ENCODE measurements around the gene SLC8A1. TPM values are rescaled to one million over a fixed set of nuclear protein-coding genes. Genes with fewer than 3 reads are reported as not detected.

SLC8A1 gene
- total RNA-seq, 4 donors from 2014 or later: 19.6 to 51.2 (median 31.2) TPM

- H3K36me3 ChIP-seq: no peaks in the 10 kb centered on the region
- no peaks in the 10 kb centered on the region for H3K4me1 ChIP-seq
- no peak for DNase-seq
- H3K9me3 ChIP-seq: no peaks in the 10 kb centered on the region
- H3K27me3 ChIP-seq: no peaks in the 10 kb centered on the region
- H3K4me3 ChIP-seq: no peak overlapping the region
- no peak overlapping the region for H3K27ac ChIP-seq
- no peak for TF ChIP-seq POLR2A (IDR thresholded peaks at IDR 0.05)
- TF ChIP-seq, protein P1, sequence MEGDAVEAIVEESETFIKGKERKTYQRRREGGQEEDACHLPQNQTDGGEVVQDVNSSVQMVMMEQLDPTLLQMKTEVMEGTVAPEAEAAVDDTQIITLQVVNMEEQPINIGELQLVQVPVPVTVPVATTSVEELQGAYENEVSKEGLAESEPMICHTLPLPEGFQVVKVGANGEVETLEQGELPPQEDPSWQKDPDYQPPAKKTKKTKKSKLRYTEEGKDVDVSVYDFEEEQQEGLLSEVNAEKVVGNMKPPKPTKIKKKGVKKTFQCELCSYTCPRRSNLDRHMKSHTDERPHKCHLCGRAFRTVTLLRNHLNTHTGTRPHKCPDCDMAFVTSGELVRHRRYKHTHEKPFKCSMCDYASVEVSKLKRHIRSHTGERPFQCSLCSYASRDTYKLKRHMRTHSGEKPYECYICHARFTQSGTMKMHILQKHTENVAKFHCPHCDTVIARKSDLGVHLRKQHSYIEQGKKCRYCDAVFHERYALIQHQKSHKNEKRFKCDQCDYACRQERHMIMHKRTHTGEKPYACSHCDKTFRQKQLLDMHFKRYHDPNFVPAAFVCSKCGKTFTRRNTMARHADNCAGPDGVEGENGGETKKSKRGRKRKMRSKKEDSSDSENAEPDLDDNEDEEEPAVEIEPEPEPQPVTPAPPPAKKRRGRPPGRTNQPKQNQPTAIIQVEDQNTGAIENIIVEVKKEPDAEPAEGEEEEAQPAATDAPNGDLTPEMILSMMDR (IDR thresholded peaks at IDR 0.05): no peak
These were observed 196.8 kb downstream of the SLC8A1 start for GRCh38 chr2:40255103-40255502.

DNA sequence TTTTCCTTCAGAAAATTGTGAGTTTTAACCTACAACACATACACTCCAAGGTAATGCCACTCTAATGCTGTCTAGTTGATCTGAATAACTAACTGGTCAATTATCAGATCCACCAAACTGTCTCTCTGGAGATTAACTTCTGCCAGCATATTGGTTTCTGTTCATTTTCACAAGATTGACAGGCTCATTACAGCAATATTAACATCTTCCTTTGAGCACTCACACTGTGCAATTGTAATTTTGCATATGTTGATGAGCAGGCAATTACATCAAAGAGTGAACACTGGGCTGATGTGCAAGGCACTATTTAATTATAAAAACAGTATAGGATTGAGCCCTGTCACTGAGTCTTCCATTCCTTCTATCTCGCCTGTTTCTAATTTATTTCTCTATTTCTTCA lies 197.3 kb downstream of the SLC8A1 start:
- Histone ChIP-seq H3K4me3 (no peak overlapping the region), H3K27me3 (no peaks in the 10 kb centered on the region), H3K4me1 (no peaks in the 10 kb centered on the region), H3K27ac (no peak overlapping the region), H3K9me3 (no peaks in the 10 kb centered on the region), H3K36me3 (no peaks in the 10 kb centered on the region)
- DNase-seq: no peak
- TF ChIP-seq POLR2A (IDR thresholded peaks at IDR 0.05): no peak
- TF ChIP-seq, protein P1 (IDR thresholded peaks at IDR 0.05): no peak

- H3K9me3 ChIP-seq: no peaks in the 10 kb centered on the region
- H3K4me3 ChIP-seq: no peak overlapping the region
- no peak for DNase-seq
- no peaks in the 10 kb centered on the region for H3K27me3 ChIP-seq
- H3K27ac ChIP-seq: no peak overlapping the region
- no peaks in the 10 kb centered on the region for H3K4me1 ChIP-seq
- no peak for TF ChIP-seq POLR2A (IDR thresholded peaks at IDR 0.05)
- TF ChIP-seq, protein P1 (IDR thresholded peaks at IDR 0.05): no peak
- H3K36me3 ChIP-seq: no peaks in the 10 kb centered on the region
These were observed 200.8 kb downstream of the SLC8A1 start for GRCh38 chr2:40251137-40251536.

DNA sequence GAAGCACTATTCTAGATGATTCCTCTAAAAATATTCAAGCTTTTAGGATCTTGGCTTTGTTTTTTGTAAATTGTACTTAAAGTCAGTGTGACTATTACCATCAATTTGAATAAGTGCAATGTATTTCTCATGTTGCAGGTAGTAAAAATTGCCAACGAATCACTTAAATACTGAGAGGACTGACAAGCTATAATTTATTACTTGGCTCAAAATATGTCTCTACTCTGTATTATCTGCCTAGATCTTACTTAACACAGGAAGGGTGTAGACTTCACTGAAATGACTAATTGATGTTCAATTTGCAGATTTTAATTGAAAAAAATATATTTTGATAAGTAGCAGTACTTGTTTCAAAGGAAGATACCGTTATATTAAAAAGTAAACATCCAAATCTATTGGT lies 202.3 kb downstream of the SLC8A1 start:
- Histone ChIP-seq H3K27me3 (no peaks in the 10 kb centered on the region), H3K9me3 (no peaks in the 10 kb centered on the region), H3K4me3 (no peak overlapping the region), H3K27ac (no peak overlapping the region), H3K4me1 (no peaks in the 10 kb centered on the region), H3K36me3 (no peaks in the 10 kb centered on the region)
- TF ChIP-seq, protein P1 (IDR thresholded peaks at IDR 0.05): no peak
- no peak for TF ChIP-seq POLR2A (IDR thresholded peaks at IDR 0.05)
- DNase-seq: no peak

DNA sequence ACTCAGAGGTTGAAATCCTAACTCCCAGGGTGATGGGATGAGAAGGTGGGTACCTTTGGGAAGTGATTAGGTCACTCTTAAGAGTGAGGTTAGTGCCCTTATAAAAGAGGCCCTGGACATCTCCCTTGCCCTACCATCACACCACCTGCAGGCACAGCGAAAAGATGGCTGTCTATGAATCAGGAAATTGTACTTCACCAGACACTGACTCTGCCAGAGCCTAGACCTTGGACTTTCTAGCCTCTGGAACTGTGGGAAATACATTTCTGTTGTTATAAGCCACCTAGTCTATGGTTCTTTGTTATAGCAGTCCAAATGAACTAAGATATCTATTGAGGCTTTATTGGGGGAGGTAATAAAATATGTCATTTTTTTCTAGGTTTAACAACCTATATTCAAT lies 203.6 kb downstream of the SLC8A1 start:
- DNase-seq: no peak
- Histone ChIP-seq H3K36me3 (no peaks in the 10 kb centered on the region), H3K4me3 (no peak overlapping the region), H3K4me1 (no peaks in the 10 kb centered on the region), H3K9me3 (no peaks in the 10 kb centered on the region), H3K27ac (no peak overlapping the region), H3K27me3 (no peaks in the 10 kb centered on the region)
- TF ChIP-seq, protein P1 (IDR thresholded peaks at IDR 0.05): peak in 2 of 6 experiments; percentile 16 to 18
- TF ChIP-seq POLR2A (IDR thresholded peaks at IDR 0.05): no peak

- H3K36me3 ChIP-seq: no peaks in the 10 kb centered on the region
- H3K4me1 ChIP-seq: no peaks in the 10 kb centered on the region
- H3K27ac ChIP-seq: peak overlapping the region in 1 of 4 donors; percentile 20
- H3K4me3 ChIP-seq: no peak overlapping the region
- no peak for TF ChIP-seq POLR2A (IDR thresholded peaks at IDR 0.05)
- TF ChIP-seq, protein P1 (IDR thresholded peaks at IDR 0.05): peak in 3 of 6 experiments; percentile 43 to 49 (median 49)
- no peaks in the 10 kb centered on the region for H3K9me3 ChIP-seq
- DNase-seq: peak in 2 of 3 donors; percentile 50 to 72
- H3K27me3 ChIP-seq: no peaks in the 10 kb centered on the region
These were observed 207.2 kb downstream of the SLC8A1 start for GRCh38 chr2:40244675-40245074.

All from Peyer's patch (tissue), 4 donors.